C4-2B (cell line): Measurements from ENCODE around the gene UGGT1.

Source experiments
- ZFX ChIP-seq: fragments of 450-650 bp; IDR thresholded peaks from 2 replicates; pipeline ENCODE4 v1.6.1; 2017
- TF ChIP-seq, protein P1 (sequence below): fragments of 450-650 bp; conservative IDR thresholded peaks from 2 replicates; pipeline ENCODE4 v1.5.1; 2017; ENCODE audit warnings: mild to moderate bottlenecking

DNA sequence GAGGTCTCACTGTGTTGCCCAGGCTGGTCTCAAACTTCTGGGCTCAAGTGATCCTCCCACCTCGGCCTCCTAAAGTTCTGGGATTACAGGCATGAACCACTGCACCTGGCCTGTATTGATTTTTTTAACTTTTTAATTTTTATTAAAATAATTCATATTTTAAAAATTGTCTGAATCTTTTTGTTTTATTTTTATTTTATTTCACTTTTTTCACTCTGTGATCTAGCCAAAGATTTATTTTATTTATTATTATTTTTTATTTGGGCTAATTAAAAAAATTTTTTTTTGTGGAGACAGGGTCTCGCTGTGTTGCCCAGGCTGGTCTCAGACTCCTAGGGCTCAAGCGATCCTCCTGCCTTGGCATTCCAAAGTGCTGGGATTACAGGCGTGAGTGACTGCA lies 14.1 kb downstream of the UGGT1 start:
- TF ChIP-seq, protein P1, sequence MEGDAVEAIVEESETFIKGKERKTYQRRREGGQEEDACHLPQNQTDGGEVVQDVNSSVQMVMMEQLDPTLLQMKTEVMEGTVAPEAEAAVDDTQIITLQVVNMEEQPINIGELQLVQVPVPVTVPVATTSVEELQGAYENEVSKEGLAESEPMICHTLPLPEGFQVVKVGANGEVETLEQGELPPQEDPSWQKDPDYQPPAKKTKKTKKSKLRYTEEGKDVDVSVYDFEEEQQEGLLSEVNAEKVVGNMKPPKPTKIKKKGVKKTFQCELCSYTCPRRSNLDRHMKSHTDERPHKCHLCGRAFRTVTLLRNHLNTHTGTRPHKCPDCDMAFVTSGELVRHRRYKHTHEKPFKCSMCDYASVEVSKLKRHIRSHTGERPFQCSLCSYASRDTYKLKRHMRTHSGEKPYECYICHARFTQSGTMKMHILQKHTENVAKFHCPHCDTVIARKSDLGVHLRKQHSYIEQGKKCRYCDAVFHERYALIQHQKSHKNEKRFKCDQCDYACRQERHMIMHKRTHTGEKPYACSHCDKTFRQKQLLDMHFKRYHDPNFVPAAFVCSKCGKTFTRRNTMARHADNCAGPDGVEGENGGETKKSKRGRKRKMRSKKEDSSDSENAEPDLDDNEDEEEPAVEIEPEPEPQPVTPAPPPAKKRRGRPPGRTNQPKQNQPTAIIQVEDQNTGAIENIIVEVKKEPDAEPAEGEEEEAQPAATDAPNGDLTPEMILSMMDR = no peak
- TF ChIP-seq ZFX = no peak
